BJ (cell line): ENCODE results near the gene OR51L1. TPM values are rescaled to one million over a fixed set of nuclear protein-coding genes. Genes with fewer than 3 reads are reported as not detected.
"Not testable (repeated sequence)": the region's sequence is repeated elsewhere in the genome, so short reads cannot be mapped to it uniquely, and the experiment has no call there.

Experiments used
- CTCF ChIA-PET: fragments of 350-600 bp; formaldehyde crosslinking; extraction: SDS; loops from one replicate; lab custom pipeline; 2021; ENCODE audit warnings: antibody characterized with exemption, inconsistent platforms; lab: Yijun Ruan, JAX
- POLR2A ChIA-PET: fragments of 300-600 bp; sonication (Branson Sonifier 250); formaldehyde crosslinking; extraction: SDS; loops from one replicate; lab custom pipeline; 2021; ENCODE audit warnings: antibody characterized with exemption; lab: Charles Lee
- DNase-seq: peaks from one replicate; pipeline ENCODE4 v3.0.0-alpha.2; 2011; ENCODE audit warnings: low read depth
- H3K27me3 ChIP-seq: 2 replicates; pipeline ENCODE4 v1.6.0; 2011; ENCODE audit warnings: low read length; ENCODE audit not compliant: control insufficient read depth, insufficient read depth
- H3K36me3 ChIP-seq: 2 replicates; pipeline ENCODE4 v1.5.1; 2011; ENCODE audit warnings: low read length; ENCODE audit not compliant: control insufficient read depth, insufficient read depth
- H3K4me3 ChIP-seq: 2 replicates; pipeline ENCODE4 v1.5.1; 2011; ENCODE audit warnings: low read depth, mild to moderate bottlenecking, control low read depth, low read length
- CTCF ChIP-seq: IDR thresholded peaks from 2 replicates; pipeline ENCODE4 v1.5.1; 2011; ENCODE audit warnings: low read depth, mild to moderate bottlenecking, control low read depth, inconsistent platforms, low read length, moderate library complexity; ENCODE audit not compliant: insufficient read depth
- polyA minus RNA-seq: library from RNA; depleted of rRNA, polyadenylated mRNA; stranded (reverse); fragments of >200 nt; gene quantifications from 2 replicates; pipeline ENCODE4 v1.2.3, GENCODE V29; 2011; rRNA and poly(A)+ RNA removed
- polyA plus RNA-seq: library from polyadenylated mRNA; depleted of rRNA; stranded (reverse); fragments of >200 nt; gene quantifications from 2 replicates; pipeline ENCODE4 v1.2.3, GENCODE V29; 2011; rRNA removed

The OR51L1 gene
- polyA plus RNA-seq, result not detected in 2 replicates
- not detected in 2 replicates for polyA minus RNA-seq

- DNase-seq, result no peak
- H3K4me3 ChIP-seq, result no peak within 1 kb of the TSS
- H3K27me3 ChIP-seq, result no peaks in the 10 kb centered on the region
- no peak for TF ChIP-seq CTCF
- ChIA-PET CTCF (no interaction called here), POLR2A (no interaction called here)
- H3K36me3 ChIP-seq, result no peaks in the 10 kb centered on the region
These were observed at the start of gene OR51L1 for GRCh38 chr11:4994551-4994950. OR51L1 (plus strand) TSS chr11:4994851; CDS start chr11:4998983, 4,132 bp downstream.

DNA sequence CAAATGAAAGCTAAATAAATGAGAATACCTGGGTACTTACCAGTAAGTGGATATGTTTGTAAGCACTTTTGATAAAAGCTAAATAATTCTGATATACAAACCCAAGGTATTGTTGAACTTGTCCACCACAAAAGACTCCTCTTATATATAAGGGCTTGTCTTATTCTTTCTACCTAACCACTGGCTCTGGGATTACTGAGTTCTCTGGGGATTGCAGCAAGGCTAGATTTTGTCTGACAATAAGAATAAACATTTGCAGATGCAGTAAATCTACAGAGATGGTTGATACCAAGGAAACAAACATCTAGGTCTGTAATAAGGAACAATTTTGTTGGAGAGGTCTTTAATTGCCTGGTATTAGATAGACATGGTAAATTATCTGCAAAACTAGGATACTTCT, 47.1 kb upstream of the OR51L1 start, which contains the start of gene OR51A4:
TSS of gene OR51A4 (minus strand) at position 101 of the 400 bp plus-strand sequence. CDS start 505 bp downstream, outside the sequence.
- CTCF ChIA-PET, result no interaction called here
- POLR2A ChIA-PET, result no interaction called here
- no peak for TF ChIP-seq CTCF
- no peak within 1 kb of the TSS for H3K4me3 ChIP-seq
- H3K27me3 ChIP-seq, result no peaks in the 10 kb centered on the region
- no peak for DNase-seq
- H3K36me3 ChIP-seq, result no peaks in the 10 kb centered on the region

GRCh38 chr11:4955613-4956012, 39.0 kb upstream of the OR51L1 start, which contains the start of gene OR51A2:
OR51A2 (minus strand) TSS chr11:4955713; CDS start chr11:4955713, 0 bp downstream.
- CTCF ChIA-PET, H3K27me3 ChIP-seq, DNase-seq, POLR2A ChIA-PET, H3K36me3 ChIP-seq, H3K4me3 ChIP-seq: not testable (repeated sequence)

GRCh38 chr11:4957396-4957795, 37.3 kb upstream of the OR51L1 start:
- DNase-seq, result no peak
- Histone ChIP-seq H3K4me3 (no peak overlapping the region), H3K27me3 (no peaks in the 10 kb centered on the region), H3K36me3 (no peaks in the 10 kb centered on the region)
- TF ChIP-seq CTCF, result no peak
- ChIA-PET CTCF (no interaction called here), POLR2A (no interaction called here)

- no peak for DNase-seq
- no peak for TF ChIP-seq CTCF
- POLR2A ChIA-PET, result no interaction called here
- CTCF ChIA-PET, result no interaction called here
- Histone ChIP-seq H3K27me3 (no peaks in the 10 kb centered on the region), H3K36me3 (no peaks in the 10 kb centered on the region), H3K4me3 (no peak overlapping the region)
These were observed 33.8 kb upstream of the OR51L1 start for GRCh38 chr11:4960877-4961276.

DNA sequence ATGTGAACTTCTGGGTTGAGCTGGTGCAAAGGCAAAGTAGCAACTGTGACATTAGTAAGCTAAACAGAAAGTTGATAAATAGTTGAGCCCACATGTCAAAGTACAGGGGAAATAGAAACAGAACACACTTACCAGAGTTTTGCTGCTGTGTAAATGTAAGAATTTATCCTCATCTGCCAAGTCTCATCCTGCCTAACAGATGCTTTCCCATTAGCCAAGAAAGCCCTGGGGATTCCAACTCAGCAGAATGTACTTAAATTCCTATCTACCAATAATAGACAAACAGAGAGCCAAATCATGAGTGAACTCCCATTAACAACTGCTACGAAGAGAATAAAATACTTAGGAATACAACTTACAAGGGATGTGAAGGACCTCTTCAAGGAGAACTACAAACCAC, 31.8 kb upstream of the OR51L1 start:
- Histone ChIP-seq H3K36me3 (no peaks in the 10 kb centered on the region), H3K27me3 (no peaks in the 10 kb centered on the region), H3K4me3 (no peak overlapping the region)
- DNase-seq, result no peak
- CTCF ChIA-PET, result interaction anchor here (0.6 kb wide), 1 partner anchor 63 kb away, joined by 3 read pairs; no protein-coding TSS in a partner anchor
- POLR2A ChIA-PET, result no interaction called here
- TF ChIP-seq CTCF, result no peak
